ENCODE results near the gene STRADA. TPM values are rescaled to one million over a fixed set of nuclear protein-coding genes. Genes with fewer than 3 reads are reported as not detected.

STRADA gene
- total and polyA plus RNA-seq, 5 donors = 22.0 to 26.8 (median 25.1) TPM

GRCh38 chr17:63709110-63709509 is 32.5 kb downstream of the STRADA start:
- Histone ChIP-seq H3K9me3 (ENCODE audit: control insufficient read depth, low read length) (no peaks in the 10 kb centered on the region), H3K27ac (ENCODE audit: low read length) (no peak overlapping the region), H3K4me3 (ENCODE audit: low read length) (no peak overlapping the region), H3K27me3 (ENCODE audit: control insufficient read depth, insufficient read depth) (no peaks in the 10 kb centered on the region), H3K4me1 (ENCODE audit: control insufficient read depth, insufficient read depth, low read length) (no peaks in the 10 kb centered on the region)
- DNase-seq (no peak), ATAC-seq (no peak)
- intact Hi-C loops (cut with DNase I) = no loop called here
- WGBS = 93% methylated on average over 6 of the region's 6 CpGs

- Histone ChIP-seq H3K9me3 (ENCODE audit: control insufficient read depth, low read length) (no peaks in the 10 kb centered on the region), H3K4me3 (ENCODE audit: low read length) (no peak overlapping the region), H3K4me1 (ENCODE audit: control insufficient read depth, insufficient read depth, low read length) (no peaks in the 10 kb centered on the region), H3K27ac (ENCODE audit: low read length) (no peak overlapping the region), H3K27me3 (ENCODE audit: control insufficient read depth, insufficient read depth) (no peaks in the 10 kb centered on the region)
- intact Hi-C loops (cut with DNase I) = no loop called here
- 88% methylated on average over 11 of the region's 11 CpGs for WGBS
- DNase-seq (no peak), ATAC-seq (no peak)
These were observed 34.4 kb downstream of the STRADA start for GRCh38 chr17:63707151-63707550.

- intact Hi-C loops (cut with DNase I) = no loop called here
- no peak overlapping the region for H3K4me3 ChIP-seq (ENCODE audit: low read length)
- no peaks in the 10 kb centered on the region for H3K27me3 ChIP-seq (ENCODE audit: control insufficient read depth, insufficient read depth)
- no peaks in the 10 kb centered on the region for H3K4me1 ChIP-seq (ENCODE audit: control insufficient read depth, insufficient read depth, low read length)
- H3K27ac ChIP-seq (ENCODE audit: low read length) = no peak overlapping the region
- ATAC-seq (no peak), DNase-seq (no peak)
- WGBS = 74% methylated on average over 7 of the region's 7 CpGs
- H3K9me3 ChIP-seq (ENCODE audit: control insufficient read depth, low read length) = no peaks in the 10 kb centered on the region
These were observed 35.1 kb downstream of the STRADA start for GRCh38 chr17:63706336-63707082.

GRCh38 chr17:63705657-63706056 is 35.9 kb downstream of the STRADA start:
- ATAC-seq (no peak), DNase-seq (no peak)
- Histone ChIP-seq H3K27ac (ENCODE audit: low read length) (no peak overlapping the region), H3K4me3 (ENCODE audit: low read length) (no peak overlapping the region), H3K9me3 (ENCODE audit: control insufficient read depth, low read length) (no peaks in the 10 kb centered on the region), H3K4me1 (ENCODE audit: control insufficient read depth, insufficient read depth, low read length) (no peaks in the 10 kb centered on the region), H3K27me3 (ENCODE audit: control insufficient read depth, insufficient read depth) (no peaks in the 10 kb centered on the region)
- WGBS = 55% methylated on average over 3 of the region's 3 CpGs
- intact Hi-C loops (cut with DNase I) = no loop called here

- WGBS = 89% methylated on average over 9 of the region's 9 CpGs
- ATAC-seq (no peak), DNase-seq (no peak)
- Histone ChIP-seq H3K27ac (ENCODE audit: low read length) (no peak overlapping the region), H3K9me3 (ENCODE audit: control insufficient read depth, low read length) (no peaks in the 10 kb centered on the region), H3K4me3 (ENCODE audit: low read length) (no peak overlapping the region), H3K4me1 (ENCODE audit: control insufficient read depth, insufficient read depth, low read length) (no peaks in the 10 kb centered on the region), H3K27me3 (ENCODE audit: control insufficient read depth, insufficient read depth) (no peaks in the 10 kb centered on the region)
- intact Hi-C loops (cut with DNase I) = no loop called here
These were observed 36.8 kb downstream of the STRADA start for GRCh38 chr17:63704836-63705235.

- no peak overlapping the region for H3K4me3 ChIP-seq (ENCODE audit: low read length)
- DNase-seq (peak in 1 of 3 donors; percentile 52), ATAC-seq (no peak)
- H3K27ac ChIP-seq (ENCODE audit: low read length) = no peak overlapping the region
- WGBS = 90% methylated on average over 11 of the region's 11 CpGs
- no peaks in the 10 kb centered on the region for H3K9me3 ChIP-seq (ENCODE audit: control insufficient read depth, low read length)
- no peaks in the 10 kb centered on the region for H3K27me3 ChIP-seq (ENCODE audit: control insufficient read depth, insufficient read depth)
- intact Hi-C loops (cut with DNase I) = no loop called here
- no peaks in the 10 kb centered on the region for H3K4me1 ChIP-seq (ENCODE audit: control insufficient read depth, insufficient read depth, low read length)
These were observed 37.4 kb downstream of the STRADA start for GRCh38 chr17:63704259-63704576.

- no peaks in the 10 kb centered on the region for H3K4me1 ChIP-seq (ENCODE audit: control insufficient read depth, insufficient read depth, low read length)
- 89% methylated on average over 16 of the region's 16 CpGs for WGBS
- DNase-seq = no peak
- no peaks in the 10 kb centered on the region for H3K27me3 ChIP-seq (ENCODE audit: control insufficient read depth, insufficient read depth)
- intact Hi-C loops (cut with DNase I) = no loop called here
- H3K9me3 ChIP-seq (ENCODE audit: control insufficient read depth, low read length) = no peaks in the 10 kb centered on the region
- no peak overlapping the region for H3K27ac ChIP-seq (ENCODE audit: low read length)
- ATAC-seq = no peak
- H3K4me3 ChIP-seq (ENCODE audit: low read length) = no peak overlapping the region
These were observed 37.9 kb downstream of the STRADA start for GRCh38 chr17:63703556-63704258.

GRCh38 chr17:63703029-63703428 is 38.6 kb downstream of the STRADA start:
- intact Hi-C loops (cut with DNase I) = no loop called here

GRCh38 chr17:63702721-63703015 is 38.9 kb downstream of the STRADA start:
- Histone ChIP-seq H3K9me3 (ENCODE audit: control insufficient read depth, low read length) (no peaks in the 10 kb centered on the region), H3K4me1 (ENCODE audit: control insufficient read depth, insufficient read depth, low read length) (no peaks in the 10 kb centered on the region), H3K4me3 (ENCODE audit: low read length) (no peak overlapping the region), H3K27me3 (ENCODE audit: control insufficient read depth, insufficient read depth) (no peaks in the 10 kb centered on the region), H3K27ac (ENCODE audit: low read length) (no peak overlapping the region)
- DNase-seq = no peak
- WGBS = 82% methylated on average over 6 of the region's 6 CpGs
- intact Hi-C loops (cut with DNase I) = no loop called here
- no peak for ATAC-seq

More at GRCh38 chr17:63703029-63703428, 38.6 kb downstream of the STRADA start:
- WGBS = 83% methylated on average over 5 of the region's 5 CpGs
- no peak for ATAC-seq
- Histone ChIP-seq H3K9me3 (ENCODE audit: control insufficient read depth, low read length) (no peaks in the 10 kb centered on the region), H3K27me3 (ENCODE audit: control insufficient read depth, insufficient read depth) (no peaks in the 10 kb centered on the region), H3K4me3 (ENCODE audit: low read length) (no peak overlapping the region), H3K27ac (ENCODE audit: low read length) (no peak overlapping the region), H3K4me1 (ENCODE audit: control insufficient read depth, insufficient read depth, low read length) (no peaks in the 10 kb centered on the region)
- DNase-seq = no peak

GRCh38 chr17:63701868-63702720 is 39.5 kb downstream of the STRADA start:
- ATAC-seq (no peak), DNase-seq (peak in 2 of 3 donors; percentile 67 to 78)
- 74% methylated on average over 19 of the region's 19 CpGs for WGBS
- Histone ChIP-seq H3K4me3 (ENCODE audit: low read length) (no peak overlapping the region), H3K27me3 (ENCODE audit: control insufficient read depth, insufficient read depth) (no peaks in the 10 kb centered on the region), H3K27ac (ENCODE audit: low read length) (peak overlapping the region; percentile 40), H3K9me3 (ENCODE audit: control insufficient read depth, low read length) (no peaks in the 10 kb centered on the region), H3K4me1 (ENCODE audit: control insufficient read depth, insufficient read depth, low read length) (no peaks in the 10 kb centered on the region)
- intact Hi-C loops (cut with DNase I) = no loop called here

- DNase-seq = no peak
- Histone ChIP-seq H3K9me3 (ENCODE audit: control insufficient read depth, low read length) (no peaks in the 10 kb centered on the region), H3K27me3 (ENCODE audit: control insufficient read depth, insufficient read depth) (no peaks in the 10 kb centered on the region), H3K4me3 (ENCODE audit: low read length) (no peak overlapping the region), H3K27ac (ENCODE audit: low read length) (peak overlapping the region; percentile 39), H3K4me1 (ENCODE audit: control insufficient read depth, insufficient read depth, low read length) (no peaks in the 10 kb centered on the region)
- WGBS = 62% methylated on average over 10 of the region's 10 CpGs
- ATAC-seq = no peak
- intact Hi-C loops (cut with DNase I) = no loop called here
These were observed 40.2 kb downstream of the STRADA start for GRCh38 chr17:63701456-63701820.
